ENCODE measurements around the gene TNNI2. TPM values are rescaled to one million over a fixed set of nuclear protein-coding genes. Genes with fewer than 3 reads are reported as not detected.

The TNNI2 gene
- total RNA-seq, 2 experiments from 2014 or later = not detected

DNA sequence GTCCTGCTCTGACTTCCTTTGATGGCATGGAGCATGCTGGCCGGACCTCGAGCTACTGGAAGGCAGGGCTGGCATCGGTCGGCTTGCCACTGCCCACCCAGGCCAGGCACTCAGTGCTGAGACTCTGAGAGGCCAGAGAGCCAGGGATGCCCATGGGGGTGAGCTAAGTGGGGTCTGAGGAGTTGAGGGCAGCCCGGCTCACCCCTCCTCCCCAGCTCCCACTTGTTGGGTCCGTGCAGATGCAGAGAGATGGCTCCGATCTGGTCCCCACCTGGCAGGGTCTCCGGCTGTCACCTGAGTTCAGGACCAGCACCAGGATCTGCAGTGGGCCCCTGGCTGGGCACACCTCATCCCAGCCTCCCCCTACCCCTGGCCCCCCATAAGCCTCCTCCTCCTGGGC, 27.4 kb downstream of the TNNI2 start:
- intact Hi-C loops (cut with DNase I, micrococcal nuclease) = no loop called here
- Mint-ChIP-seq H3K36me3 (ENCODE audit: low read depth) (peaks cover 2% of the 10 kb centered on the region), H3K27me3 (no peaks in the 10 kb centered on the region), H3K4me1 (peaks cover 37% of the 10 kb centered on the region), H3K4me3 (no peak overlapping the region), H3K9me3 (ENCODE audit: low read depth) (no peaks in the 10 kb centered on the region), H3K27ac (no peak overlapping the region)
- ATAC-seq (no peak), DNase-seq (no peak)
- ChIA-PET POLR2A (interaction anchor here (0.6 to 0.8 kb wide), 3 partner anchors 10 to 276 kb away, joined by 3 read pairs; no protein-coding TSS in a partner anchor), CTCF (interaction anchor here (0.6 to 1.6 kb wide), 3 partner anchors 10 to 291 kb away, joined by 3 to 4 read pairs (median 3); no protein-coding TSS in a partner anchor)

DNA sequence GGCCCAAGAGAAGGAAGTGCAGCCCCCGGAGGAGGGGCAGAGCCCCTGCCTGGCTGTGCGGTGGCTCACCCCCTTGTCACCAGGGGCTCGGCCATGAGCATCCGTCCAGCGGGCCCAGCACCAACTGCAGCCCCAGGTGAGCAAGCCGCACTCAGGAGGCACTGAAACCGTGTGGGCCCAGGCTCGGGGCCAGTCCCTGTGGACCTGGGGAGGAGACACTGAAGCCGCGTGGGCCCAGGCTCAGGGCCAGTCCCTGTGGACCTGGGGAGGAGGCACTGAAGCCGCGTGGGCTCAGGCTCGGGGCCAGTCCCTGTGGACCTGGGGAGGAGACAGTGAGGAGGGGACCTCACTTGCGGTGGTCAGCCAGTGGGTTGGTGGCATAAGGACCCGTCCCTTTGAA, 28.0 kb downstream of the TNNI2 start:
- intact Hi-C loops (cut with DNase I, micrococcal nuclease) = no loop called here
- POLR2A ChIA-PET = interaction anchor here (0.6 kb wide), 1 partner anchor 23 kb away, joined by 3 read pairs; no protein-coding TSS in a partner anchor
- ATAC-seq (no peak), DNase-seq (no peak)
- H3K36me3 Mint-ChIP-seq (ENCODE audit: low read depth) = peaks cover 2% of the 10 kb centered on the region
- H3K4me3 Mint-ChIP-seq = no peak overlapping the region
- CTCF ChIA-PET = no interaction called here
- no peaks in the 10 kb centered on the region for H3K27me3 Mint-ChIP-seq
- H3K4me1 Mint-ChIP-seq = peaks cover 38% of the 10 kb centered on the region
- H3K9me3 Mint-ChIP-seq (ENCODE audit: low read depth) = no peaks in the 10 kb centered on the region
- no peak overlapping the region for H3K27ac Mint-ChIP-seq

DNA sequence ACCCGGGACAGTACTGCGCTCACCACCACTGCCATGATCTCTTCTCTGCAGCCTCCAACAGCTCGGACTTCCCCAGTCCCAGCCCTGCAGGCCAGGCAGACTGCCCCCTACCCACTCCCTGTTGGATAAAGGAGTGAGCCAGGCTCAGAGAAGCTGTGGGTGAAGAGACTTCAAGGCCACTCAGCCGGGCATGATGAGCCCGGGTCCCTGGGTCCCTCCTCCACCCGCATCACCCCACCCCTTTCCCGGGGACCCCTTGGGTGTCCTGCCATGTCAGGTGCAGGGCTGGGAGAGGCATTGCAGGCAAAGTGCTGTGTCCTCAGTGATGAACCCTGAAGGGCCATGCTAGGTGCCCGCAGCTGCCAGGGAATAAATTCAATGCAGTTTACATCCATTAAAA, 28.6 kb downstream of the TNNI2 start:
- no peaks in the 10 kb centered on the region for H3K27me3 Mint-ChIP-seq
- ChIA-PET POLR2A (no interaction called here), CTCF (no interaction called here)
- ATAC-seq (no peak), DNase-seq (no peak)
- no peaks in the 10 kb centered on the region for H3K9me3 Mint-ChIP-seq (ENCODE audit: low read depth)
- H3K4me1 Mint-ChIP-seq = peaks cover 43% of the 10 kb centered on the region
- no peak overlapping the region for H3K4me3 Mint-ChIP-seq
- H3K36me3 Mint-ChIP-seq (ENCODE audit: low read depth) = peaks cover 2% of the 10 kb centered on the region
- intact Hi-C loops (cut with DNase I, micrococcal nuclease) = no loop called here
- no peak overlapping the region for H3K27ac Mint-ChIP-seq

DNA sequence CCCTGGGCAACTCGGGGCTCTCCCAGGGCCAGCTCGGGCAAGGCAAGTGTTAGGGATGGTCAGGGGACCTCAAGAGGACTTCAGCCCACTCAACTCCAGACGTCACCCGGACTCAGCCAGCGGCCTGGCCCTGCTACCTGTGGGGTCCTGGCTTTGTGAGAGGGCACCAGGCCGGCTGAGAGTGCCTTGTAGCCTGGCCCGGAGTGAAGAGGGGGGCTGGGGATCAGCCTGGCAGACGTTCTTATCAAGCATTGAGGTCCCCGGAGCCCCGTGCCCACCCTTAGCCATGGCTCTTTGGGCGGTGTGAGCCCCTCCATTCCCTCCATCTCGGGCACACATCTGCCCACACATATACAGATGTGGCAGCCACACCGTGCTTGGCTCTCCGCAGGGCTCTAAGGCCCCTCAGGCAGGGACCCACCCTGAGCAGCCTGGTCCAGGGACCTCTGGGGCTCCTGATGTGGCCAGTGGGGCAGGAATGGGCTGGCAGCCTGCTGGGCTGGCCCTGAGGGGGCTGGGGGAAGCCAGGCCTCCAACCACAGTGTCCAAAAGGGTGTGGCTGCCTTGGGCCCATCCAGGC, 29.4 kb downstream of the TNNI2 start:
- H3K36me3 Mint-ChIP-seq (ENCODE audit: low read depth) = peaks cover 2% of the 10 kb centered on the region
- POLR2A ChIA-PET = no interaction called here
- DNase-seq (no peak), ATAC-seq (no peak)
- intact Hi-C loops (cut with DNase I, micrococcal nuclease) = no loop called here
- H3K27me3 Mint-ChIP-seq = no peaks in the 10 kb centered on the region
- no peak overlapping the region for H3K4me3 Mint-ChIP-seq
- CTCF ChIA-PET = no interaction called here
- H3K9me3 Mint-ChIP-seq (ENCODE audit: low read depth) = no peaks in the 10 kb centered on the region
- H3K4me1 Mint-ChIP-seq = peaks cover 48% of the 10 kb centered on the region
- H3K27ac Mint-ChIP-seq = no peak overlapping the region

DNA sequence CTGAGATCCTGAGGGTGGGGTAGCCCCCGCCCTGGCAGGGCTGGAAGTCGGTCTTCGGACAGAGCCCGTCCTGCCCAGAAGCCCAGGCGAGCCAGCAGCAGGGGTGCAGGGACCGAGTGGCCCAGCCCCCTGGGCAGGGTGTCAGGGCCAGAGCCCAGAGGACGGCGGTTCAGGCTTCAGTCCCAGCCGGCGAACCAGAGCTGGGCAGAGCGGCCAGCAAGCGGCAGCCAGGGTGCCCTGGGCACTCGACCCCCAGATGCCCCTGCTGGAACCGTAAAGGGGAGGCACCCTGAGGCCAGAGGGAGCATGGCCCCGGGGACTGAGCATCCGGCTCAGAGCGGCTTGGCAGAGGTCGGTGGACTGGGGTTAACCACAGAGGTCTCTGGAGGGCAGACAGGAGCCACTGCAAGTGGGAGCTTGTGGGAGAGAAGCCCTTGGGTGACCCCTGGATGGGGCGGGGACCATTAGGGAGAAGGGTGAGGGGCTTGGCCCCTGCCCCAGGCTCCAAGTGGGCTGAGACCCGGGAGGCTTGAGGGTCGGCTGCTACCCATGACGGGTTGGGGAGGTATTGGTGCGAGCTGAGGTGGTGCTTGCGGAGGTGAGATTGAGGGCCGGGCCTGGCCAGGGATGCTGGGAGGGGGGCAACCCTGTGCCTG, 30.0 kb downstream of the TNNI2 start:
- Mint-ChIP-seq H3K27me3 (no peaks in the 10 kb centered on the region), H3K36me3 (ENCODE audit: low read depth) (peaks cover 2% of the 10 kb centered on the region), H3K4me1 (peaks cover 51% of the 10 kb centered on the region), H3K4me3 (no peak overlapping the region), H3K9me3 (ENCODE audit: low read depth) (no peaks in the 10 kb centered on the region), H3K27ac (no peak overlapping the region)
- POLR2A ChIA-PET = no interaction called here
- CTCF ChIA-PET = interaction anchor here (0.8 kb wide), 1 partner anchor 14 kb away, joined by 4 read pairs; no protein-coding TSS in a partner anchor
- DNase-seq (no peak), ATAC-seq (no peak)
- intact Hi-C loops (cut with DNase I, micrococcal nuclease) = no loop called here

DNA sequence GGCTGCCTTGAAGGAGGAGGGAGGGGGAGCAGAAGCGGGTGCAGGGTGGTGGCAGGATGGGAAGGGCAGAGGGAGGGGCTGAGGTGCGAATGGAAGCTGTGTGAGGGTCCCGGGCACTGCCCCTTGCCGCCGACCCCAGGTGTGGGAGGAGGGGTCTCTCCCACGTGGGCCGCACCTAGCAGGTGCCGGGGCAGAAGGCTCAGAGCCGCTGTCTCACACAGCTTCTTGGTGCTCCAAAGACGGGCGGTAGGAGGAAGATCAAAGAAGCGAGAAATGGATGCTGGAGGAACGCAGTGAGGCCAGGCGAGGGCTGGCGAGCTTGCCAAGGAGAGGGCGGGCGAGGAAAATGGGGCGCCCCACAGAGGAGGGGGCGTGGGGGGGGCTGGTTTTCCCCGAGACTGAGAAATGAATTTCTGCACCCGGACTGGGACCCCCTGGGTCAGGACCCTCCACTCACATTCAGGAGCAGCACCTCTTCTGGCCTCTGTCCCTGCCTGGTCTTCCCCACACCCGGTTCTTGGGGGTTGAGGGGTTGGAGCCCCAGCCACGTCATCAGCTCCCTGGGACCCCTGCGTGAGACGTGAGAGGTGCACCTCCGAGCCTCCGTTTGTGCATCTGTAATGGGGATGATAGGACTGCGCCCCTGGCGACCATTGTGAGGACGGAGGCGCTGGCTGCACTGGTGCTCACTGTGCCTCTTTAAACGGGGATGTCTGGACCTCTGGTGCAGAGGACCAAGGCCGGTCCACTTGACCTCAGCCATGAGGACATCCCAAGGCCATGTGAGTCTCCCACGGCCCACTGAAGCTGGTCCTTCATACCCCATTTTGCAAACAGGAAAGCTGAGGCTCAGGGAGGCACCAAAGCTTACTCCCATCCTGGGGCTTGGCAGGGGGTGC, 30.9 kb downstream of the TNNI2 start:
- H3K4me3 Mint-ChIP-seq = no peak overlapping the region
- no peak overlapping the region for H3K27ac Mint-ChIP-seq
- DNase-seq (no peak), ATAC-seq (no peak)
- H3K4me1 Mint-ChIP-seq = peaks cover 46% of the 10 kb centered on the region
- H3K9me3 Mint-ChIP-seq (ENCODE audit: low read depth) = no peaks in the 10 kb centered on the region
- ChIA-PET POLR2A (interaction anchor here (1.4 kb wide), 1 partner anchor 13 kb away, joined by 4 read pairs; no protein-coding TSS in a partner anchor), CTCF (interaction anchor here (0.6 to 1.0 kb wide), 3 partner anchors 13 to 176 kb away, joined by 3 to 6 read pairs (median 4); no protein-coding TSS in a partner anchor)
- peaks cover 2% of the 10 kb centered on the region for H3K36me3 Mint-ChIP-seq (ENCODE audit: low read depth)
- intact Hi-C loops (cut with DNase I, micrococcal nuclease) = no loop called here
- H3K27me3 Mint-ChIP-seq = no peaks in the 10 kb centered on the region

DNA sequence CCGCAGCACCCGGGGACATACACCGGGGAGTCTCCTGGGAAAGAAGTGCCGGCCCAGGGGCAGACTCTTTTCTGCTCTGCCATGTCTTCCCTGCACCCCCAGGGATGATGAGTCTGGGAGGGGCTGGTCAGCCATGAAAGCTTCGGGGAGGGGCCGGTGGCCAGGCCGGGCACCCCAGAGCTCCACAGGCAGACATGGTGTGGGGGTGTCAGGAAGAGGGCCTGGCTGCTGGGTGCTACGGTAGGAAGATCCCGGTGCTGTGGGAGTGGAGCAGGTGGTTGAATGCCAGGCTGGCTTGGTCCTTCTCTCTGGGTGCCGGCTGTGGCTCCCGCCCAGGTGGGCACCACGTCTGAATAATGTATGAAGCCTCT, 31.5 kb downstream of the TNNI2 start:
- no peak for DNase-seq
- peaks cover 46% of the 10 kb centered on the region for H3K4me1 Mint-ChIP-seq
- ChIA-PET POLR2A (interaction anchor here (1.4 kb wide), 1 partner anchor 12 kb away, joined by 4 read pairs; no protein-coding TSS in a partner anchor), CTCF (interaction anchor here (0.6 to 1.0 kb wide), 2 partner anchors 50 to 176 kb away, joined by 3 to 6 read pairs; no protein-coding TSS in a partner anchor)
- intact Hi-C loops (cut with DNase I, micrococcal nuclease) = no loop called here
- peak overlapping the region; percentile 37 for H3K27ac Mint-ChIP-seq
- ATAC-seq = no peak
- peaks cover 2% of the 10 kb centered on the region for H3K36me3 Mint-ChIP-seq (ENCODE audit: low read depth)
- peak overlapping the region; percentile 28 for H3K4me3 Mint-ChIP-seq
- no peaks in the 10 kb centered on the region for H3K9me3 Mint-ChIP-seq (ENCODE audit: low read depth)
- no peaks in the 10 kb centered on the region for H3K27me3 Mint-ChIP-seq

DNA sequence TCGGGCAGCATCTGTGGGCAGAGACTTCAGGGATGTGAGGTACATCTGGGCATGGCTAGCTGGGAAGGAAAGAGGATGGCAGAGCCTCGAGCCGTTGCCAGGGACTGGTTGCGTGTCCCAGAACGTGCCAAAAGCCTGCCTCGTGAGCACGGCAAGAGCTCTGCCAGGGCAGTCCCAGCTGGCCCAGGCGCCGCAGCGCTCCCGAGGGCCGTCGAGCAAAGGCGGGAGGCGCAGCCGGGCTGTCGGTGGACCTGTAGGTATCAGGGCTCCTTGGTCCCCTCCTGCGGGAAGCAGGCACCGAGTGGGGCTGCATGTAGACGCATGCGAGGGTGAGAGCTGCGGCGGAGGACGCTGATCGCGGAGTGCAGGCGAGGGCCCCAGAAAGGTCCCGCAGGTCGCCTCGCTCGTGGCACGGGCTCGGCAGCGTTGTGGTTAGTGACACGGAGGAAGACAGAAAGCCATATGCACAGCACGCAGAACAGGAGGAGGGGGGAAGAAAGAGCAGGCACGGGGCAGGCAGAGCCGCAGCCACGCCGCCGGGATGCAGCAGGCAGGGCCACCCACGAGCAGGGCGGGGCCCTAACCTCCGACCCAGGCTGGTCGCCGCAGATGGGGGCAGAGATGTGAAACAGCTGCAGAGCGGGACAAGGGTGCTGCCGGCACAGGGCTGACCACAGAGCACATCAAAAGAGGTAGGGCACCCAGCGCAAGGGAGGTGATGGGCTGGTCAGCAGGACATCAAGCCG, 32.1 kb downstream of the TNNI2 start:
- peak overlapping the region; percentile 28 for H3K4me3 Mint-ChIP-seq
- POLR2A ChIA-PET = interaction anchor here (1.4 kb wide), 1 partner anchor 11 kb away, joined by 4 read pairs; no protein-coding TSS in a partner anchor
- H3K9me3 Mint-ChIP-seq (ENCODE audit: low read depth) = no peaks in the 10 kb centered on the region
- ATAC-seq = peak; percentile 60
- CTCF ChIA-PET = interaction anchor here (1.0 kb wide), 1 partner anchor 177 kb away, joined by 6 read pairs; no protein-coding TSS in a partner anchor
- peak; percentile 39 for DNase-seq
- intact Hi-C loops (cut with DNase I, micrococcal nuclease) = no loop called here
- H3K36me3 Mint-ChIP-seq (ENCODE audit: low read depth) = peaks cover 2% of the 10 kb centered on the region
- H3K4me1 Mint-ChIP-seq = peaks cover 45% of the 10 kb centered on the region
- peak overlapping the region; percentile 68 for H3K27ac Mint-ChIP-seq
- H3K27me3 Mint-ChIP-seq = no peaks in the 10 kb centered on the region

DNA sequence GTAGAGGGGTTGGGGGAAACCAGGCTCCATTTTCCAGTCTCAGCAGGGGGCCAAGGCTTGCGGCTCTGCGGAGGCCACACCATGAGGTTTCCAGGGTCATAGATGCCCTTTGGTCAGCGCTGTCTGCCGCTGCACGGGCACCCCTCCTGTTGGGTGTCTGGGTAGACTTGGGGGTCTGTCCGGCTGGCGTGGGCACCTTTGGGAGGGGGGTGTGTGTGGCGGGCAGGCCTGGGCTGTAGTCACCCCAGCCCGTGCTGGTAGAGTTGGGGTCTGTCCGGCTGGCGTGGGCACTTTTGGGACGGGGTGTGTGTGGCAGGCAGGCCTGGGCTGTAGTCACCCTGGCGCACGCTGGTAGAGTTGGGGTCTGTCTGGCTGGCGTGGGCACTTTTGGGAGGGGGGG, 32.8 kb downstream of the TNNI2 start:
- ATAC-seq = no peak
- CTCF ChIA-PET = no interaction called here
- no peak for DNase-seq
- Mint-ChIP-seq H3K27ac (no peak overlapping the region), H3K27me3 (no peaks in the 10 kb centered on the region), H3K4me3 (no peak overlapping the region), H3K36me3 (ENCODE audit: low read depth) (peaks cover 2% of the 10 kb centered on the region), H3K4me1 (peaks cover 50% of the 10 kb centered on the region), H3K9me3 (ENCODE audit: low read depth) (no peaks in the 10 kb centered on the region)
- POLR2A ChIA-PET = interaction anchor here (1.4 kb wide), 1 partner anchor 11 kb away, joined by 4 read pairs; no protein-coding TSS in a partner anchor
- intact Hi-C loops (cut with DNase I, micrococcal nuclease) = no loop called here

DNA sequence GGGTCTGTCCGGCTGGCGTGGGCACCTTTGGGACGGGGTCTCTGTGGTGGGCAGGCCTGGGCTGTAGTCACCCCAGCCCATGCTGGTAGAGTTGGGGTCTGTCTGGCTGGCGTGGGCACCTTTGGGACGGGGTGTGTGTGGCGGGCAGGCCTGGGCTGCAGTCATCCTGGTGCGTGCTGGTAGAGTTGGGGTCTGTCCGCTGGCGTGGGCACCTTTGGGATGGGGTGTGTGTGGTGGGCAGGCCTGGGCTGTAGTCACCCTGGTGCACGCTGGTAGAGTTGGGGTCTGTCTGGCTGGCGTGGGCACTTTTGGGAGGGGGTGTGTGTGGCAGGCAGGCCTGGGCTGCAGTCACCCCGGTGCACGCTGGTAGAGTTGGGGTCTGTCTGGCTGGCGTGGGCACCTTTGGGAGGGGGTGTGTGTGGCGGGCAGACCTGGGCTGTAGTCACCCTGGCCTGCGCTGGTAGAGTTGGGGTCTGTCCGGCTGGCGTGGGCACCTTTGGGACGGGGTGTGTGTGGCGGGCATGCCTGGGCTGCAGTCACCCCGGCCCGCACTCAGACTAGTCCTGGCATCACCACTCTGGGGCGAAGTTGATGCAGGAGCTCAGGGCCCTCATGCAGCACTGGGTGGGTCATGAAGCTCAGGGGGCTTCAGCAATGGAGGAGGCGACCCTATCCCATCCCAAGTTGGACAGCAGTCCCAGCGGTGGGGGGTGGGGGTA, 33.6 kb downstream of the TNNI2 start:
- ATAC-seq (no peak), DNase-seq (no peak)
- H3K4me1 Mint-ChIP-seq = peaks cover 49% of the 10 kb centered on the region
- H3K27me3 Mint-ChIP-seq = no peaks in the 10 kb centered on the region
- no peak overlapping the region for H3K4me3 Mint-ChIP-seq
- ChIA-PET POLR2A (no interaction called here), CTCF (no interaction called here)
- H3K9me3 Mint-ChIP-seq (ENCODE audit: low read depth) = no peaks in the 10 kb centered on the region
- intact Hi-C loops (cut with DNase I, micrococcal nuclease) = no loop called here
- H3K27ac Mint-ChIP-seq = no peak overlapping the region
- peaks cover 2% of the 10 kb centered on the region for H3K36me3 Mint-ChIP-seq (ENCODE audit: low read depth)
